HG03565 (cell line): ENCODE data around the gene NAGA.
"Not testable (repeated sequence)": the region's sequence is repeated elsewhere in the genome, so short reads cannot be mapped to it uniquely, and the experiment has no call there.

Experiments
- ATAC-seq: cut with Tn5 transposase; IDR thresholded peaks from one replicate; pipeline ENCODE4 v1.9.1; 2021; ENCODE audit warnings: mild to moderate bottlenecking, moderate library complexity; ENCODE audit not compliant: unreplicated experiment

Gene NAGA

GRCh38 chr22:42076764-42077485 is 6.3 kb upstream of the NAGA start:
- no peak for ATAC-seq

GRCh38 chr22:42074846-42075676 is 4.4 kb upstream of the NAGA start:
- ATAC-seq: no peak

GRCh38 chr22:42074132-42074811 is 3.7 kb upstream of the NAGA start, which contains the start of gene PHETA2:
PHETA2 (plus strand) TSS chr22:42074248; CDS start chr22:42077294, 3,046 bp downstream.
- no peak for ATAC-seq

GRCh38 chr22:42073621-42074041 is 3.0 kb upstream of the NAGA start:
- no peak for ATAC-seq

- ATAC-seq: no peak
Observed at GRCh38 chr22:42072606-42073330, 2.2 kb upstream of the NAGA start.

GRCh38 chr22:42071508-42071907 is 896 bp upstream of the NAGA start:
- not testable (repeated sequence) for ATAC-seq

GRCh38 chr22:42069801-42070516 is 653 bp downstream of the NAGA start:
- ATAC-seq: no peak

GRCh38 chr22:42068291-42068690 is 2.3 kb downstream of the NAGA start:
- ATAC-seq: no peak

GRCh38 chr22:42067671-42068251 is 2.9 kb downstream of the NAGA start:
- no peak for ATAC-seq

- ATAC-seq: no peak
Observed at GRCh38 chr22:42066937-42067336, 3.7 kb downstream of the NAGA start.

GRCh38 chr22:42066126-42066761 is 4.4 kb downstream of the NAGA start:
- no peak for ATAC-seq

- ATAC-seq: no peak
Observed at GRCh38 chr22:42065438-42066125, 5.0 kb downstream of the NAGA start.

- no peak for ATAC-seq
Observed at GRCh38 chr22:42064629-42065028, 6.0 kb downstream of the NAGA start.

GRCh38 chr22:42062506-42063170 is 8.0 kb downstream of the NAGA start:
- ATAC-seq: no peak

- ATAC-seq: no peak
Observed at GRCh38 chr22:42061041-42061440, 9.6 kb downstream of the NAGA start.

GRCh38 chr22:42060489-42060888 is 10.1 kb downstream of the NAGA start:
- no peak for ATAC-seq

GRCh38 chr22:42056757-42057511 is 13.7 kb downstream of the NAGA start:
- ATAC-seq: no peak

- no peak for ATAC-seq
Observed at GRCh38 chr22:42052765-42053164, 17.8 kb downstream of the NAGA start.
